SKM-1 treated with dmso at 0.1 percent for 144 hours (cell line): ENCODE data around the gene DDX39B.

Source experiments
- DNase-seq: peaks from one replicate; lab custom pipeline; 2025; ENCODE audit not compliant: unreplicated experiment; lab: John Stamatoyannopoulos, UW

Gene DDX39B

GRCh38 chr6:31575952-31576685 is 34.3 kb upstream of the DDX39B start:
- no peak for DNase-seq

GRCh38 chr6:31575335-31575901 is 33.6 kb upstream of the DDX39B start, which contains the start of gene TNF:
Gene TNF (plus strand): TSS chr6:31575565. CDS start chr6:31575742, 177 bp downstream.
- no peak for DNase-seq

GRCh38 chr6:31574106-31575061 is 32.6 kb upstream of the DDX39B start:
- DNase-seq: no peak

GRCh38 chr6:31573239-31574105 is 31.7 kb upstream of the DDX39B start:
- no peak for DNase-seq

- no peak for DNase-seq
Observed at GRCh38 chr6:31572041-31572911, 30.5 kb upstream of the DDX39B start, which contains the start of gene LTA. Gene LTA (plus strand): TSS chr6:31572289. CDS start chr6:31572743, 454 bp downstream.

- no peak for DNase-seq
Observed at GRCh38 chr6:31569861-31570536, 28.2 kb upstream of the DDX39B start.

- no peak for DNase-seq
Observed at GRCh38 chr6:31568537-31568961, 26.7 kb upstream of the DDX39B start.

- no peak for DNase-seq
Observed at GRCh38 chr6:31567531-31568370, 25.9 kb upstream of the DDX39B start.

- DNase-seq: no peak
Observed at GRCh38 chr6:31560697-31561058, 18.9 kb upstream of the DDX39B start.

- peak; percentile 96 for DNase-seq
Observed at GRCh38 chr6:31559958-31560696, 18.3 kb upstream of the DDX39B start.

GRCh38 chr6:31559606-31559957 is 17.8 kb upstream of the DDX39B start:
- no peak for DNase-seq

GRCh38 chr6:31558631-31559500 is 17.1 kb upstream of the DDX39B start:
- peak; percentile 100 for DNase-seq

GRCh38 chr6:31558318-31558625 is 16.5 kb upstream of the DDX39B start:
- DNase-seq: no peak

GRCh38 chr6:31557443-31558317 is 15.9 kb upstream of the DDX39B start:
- no peak for DNase-seq

GRCh38 chr6:31556307-31556706 is 14.5 kb upstream of the DDX39B start:
- DNase-seq: no peak

GRCh38 chr6:31551371-31551770 is 9.6 kb upstream of the DDX39B start:
- peak; percentile 86 for DNase-seq
